Measurements from ENCODE around the gene CACNA1H. TPM values are rescaled to one million over a fixed set of nuclear protein-coding genes. Genes with fewer than 3 reads are reported as not detected.

The CACNA1H gene
- total and polyA plus RNA-seq, 3 experiments from 2014 or later, result 0.31 to 0.42 (median 0.40) TPM

- Histone ChIP-seq H3K27ac (ENCODE audit: low read depth, low read length) (no peak overlapping the region), H3K27me3 (ENCODE audit: insufficient read depth, low read length, poor library complexity, severe bottlenecking) (no peaks in the 10 kb centered on the region), H3K4me1 (ENCODE audit: insufficient read depth, low read length) (no peaks in the 10 kb centered on the region), H3K36me3 (ENCODE audit: insufficient read depth, low read length) (no peaks in the 10 kb centered on the region), H3K4me3 (ENCODE audit: low read length) (no peak overlapping the region), H3K9me3 (ENCODE audit: low read length) (no peaks in the 10 kb centered on the region)
- Mint-ChIP-seq H3K4me3 (no peak overlapping the region), H3K27ac (no peak overlapping the region), H3K9me3 (no peaks in the 10 kb centered on the region), H3K36me3 (no peaks in the 10 kb centered on the region), H3K4me1 (no peaks in the 10 kb centered on the region), H3K27me3 (no peaks in the 10 kb centered on the region)
- CTCF ChIA-PET, result no interaction called here
- DNase-seq, result no peak
- POLR2A ChIA-PET, result no interaction called here
Measured at GRCh38 chr16:1133271-1133670, 19.6 kb upstream of the CACNA1H start.

GRCh38 chr16:1133810-1134520, 18.9 kb upstream of the CACNA1H start:
- no peaks in the 10 kb centered on the region for H3K27me3 Mint-ChIP-seq
- POLR2A ChIA-PET, result no interaction called here
- Histone ChIP-seq H3K27ac (ENCODE audit: low read depth, low read length) (no peak overlapping the region), H3K36me3 (ENCODE audit: insufficient read depth, low read length) (no peaks in the 10 kb centered on the region), H3K27me3 (ENCODE audit: insufficient read depth, low read length, poor library complexity, severe bottlenecking) (no peaks in the 10 kb centered on the region), H3K9me3 (ENCODE audit: low read length) (no peaks in the 10 kb centered on the region), H3K4me1 (ENCODE audit: insufficient read depth, low read length) (no peaks in the 10 kb centered on the region), H3K4me3 (ENCODE audit: low read length) (no peak overlapping the region)
- no peak overlapping the region for H3K4me3 Mint-ChIP-seq
- H3K4me1 Mint-ChIP-seq, result no peaks in the 10 kb centered on the region
- H3K36me3 Mint-ChIP-seq, result no peaks in the 10 kb centered on the region
- DNase-seq, result no peak
- no peaks in the 10 kb centered on the region for H3K9me3 Mint-ChIP-seq
- CTCF ChIA-PET, result no interaction called here
- H3K27ac Mint-ChIP-seq, result peak overlapping the region in 1 of 8 donors; percentile 47

- H3K27me3 Mint-ChIP-seq, result no peaks in the 10 kb centered on the region
- Histone ChIP-seq H3K9me3 (ENCODE audit: low read length) (no peaks in the 10 kb centered on the region), H3K36me3 (ENCODE audit: insufficient read depth, low read length) (no peaks in the 10 kb centered on the region), H3K4me3 (ENCODE audit: low read length) (no peak overlapping the region), H3K27me3 (ENCODE audit: insufficient read depth, low read length, poor library complexity, severe bottlenecking) (no peaks in the 10 kb centered on the region), H3K4me1 (ENCODE audit: insufficient read depth, low read length) (no peaks in the 10 kb centered on the region), H3K27ac (ENCODE audit: low read depth, low read length) (no peak overlapping the region)
- peak overlapping the region in 1 of 7 donors; percentile 23 for H3K4me3 Mint-ChIP-seq
- no peaks in the 10 kb centered on the region for H3K9me3 Mint-ChIP-seq
- H3K36me3 Mint-ChIP-seq, result no peaks in the 10 kb centered on the region
- CTCF ChIA-PET, result no interaction called here
- no peak overlapping the region for H3K27ac Mint-ChIP-seq
- H3K4me1 Mint-ChIP-seq, result no peaks in the 10 kb centered on the region
- POLR2A ChIA-PET, result no interaction called here
- DNase-seq, result no peak
Measured at GRCh38 chr16:1134776-1135458, 18.0 kb upstream of the CACNA1H start.

- no peaks in the 10 kb centered on the region for H3K36me3 ChIP-seq (ENCODE audit: insufficient read depth, low read length)
- Mint-ChIP-seq H3K27me3 (peaks cover 0 to 1% of the 10 kb centered on the region in 2 donors), H3K36me3 (no peaks in the 10 kb centered on the region), H3K4me1 (no peaks in the 10 kb centered on the region), H3K9me3 (no peaks in the 10 kb centered on the region), H3K4me3 (peak overlapping the region in 1 of 7 donors; percentile 23), H3K27ac (no peak overlapping the region)
- DNase-seq, result no peak
- no peak overlapping the region for H3K27ac ChIP-seq (ENCODE audit: low read depth, low read length)
- no peak overlapping the region for H3K4me3 ChIP-seq (ENCODE audit: low read length)
- no peaks in the 10 kb centered on the region for H3K9me3 ChIP-seq (ENCODE audit: low read length)
- CTCF ChIA-PET, result interaction anchor here (0.7 kb wide), 1 partner anchor 25 kb away, joined by 3 read pairs; no protein-coding TSS in a partner anchor
- POLR2A ChIA-PET, result no interaction called here
- H3K27me3 ChIP-seq (ENCODE audit: insufficient read depth, low read length, poor library complexity, severe bottlenecking), result no peaks in the 10 kb centered on the region
- H3K4me1 ChIP-seq (ENCODE audit: insufficient read depth, low read length), result no peaks in the 10 kb centered on the region
Measured at GRCh38 chr16:1135459-1135825, 17.5 kb upstream of the CACNA1H start.

GRCh38 chr16:1137604-1138003, 15.3 kb upstream of the CACNA1H start:
- H3K36me3 ChIP-seq (ENCODE audit: insufficient read depth, low read length), result no peaks in the 10 kb centered on the region
- H3K9me3 ChIP-seq (ENCODE audit: low read length), result no peaks in the 10 kb centered on the region
- H3K9me3 Mint-ChIP-seq, result no peaks in the 10 kb centered on the region
- no peak for DNase-seq
- H3K4me3 ChIP-seq (ENCODE audit: low read length), result no peak overlapping the region
- H3K4me3 Mint-ChIP-seq, result no peak overlapping the region
- H3K36me3 Mint-ChIP-seq, result no peaks in the 10 kb centered on the region
- POLR2A ChIA-PET, result no interaction called here
- no peak overlapping the region for H3K27ac ChIP-seq (ENCODE audit: low read depth, low read length)
- no peaks in the 10 kb centered on the region for H3K4me1 Mint-ChIP-seq
- H3K27me3 ChIP-seq (ENCODE audit: insufficient read depth, low read length, poor library complexity, severe bottlenecking), result no peaks in the 10 kb centered on the region
- peaks cover 1 to 3% of the 10 kb centered on the region in 2 donors for H3K27me3 Mint-ChIP-seq
- CTCF ChIA-PET, result no interaction called here
- H3K4me1 ChIP-seq (ENCODE audit: insufficient read depth, low read length), result no peaks in the 10 kb centered on the region
- H3K27ac Mint-ChIP-seq, result no peak overlapping the region

- Mint-ChIP-seq H3K4me3 (no peak overlapping the region), H3K36me3 (no peaks in the 10 kb centered on the region), H3K4me1 (no peaks in the 10 kb centered on the region), H3K9me3 (no peaks in the 10 kb centered on the region), H3K27ac (no peak overlapping the region), H3K27me3 (peaks cover 3 to 8% of the 10 kb centered on the region in 2 donors)
- DNase-seq, result no peak
- Histone ChIP-seq H3K36me3 (ENCODE audit: insufficient read depth, low read length) (no peaks in the 10 kb centered on the region), H3K27ac (ENCODE audit: low read depth, low read length) (no peak overlapping the region), H3K4me1 (ENCODE audit: insufficient read depth, low read length) (no peaks in the 10 kb centered on the region), H3K4me3 (ENCODE audit: low read length) (no peak overlapping the region), H3K27me3 (ENCODE audit: insufficient read depth, low read length, poor library complexity, severe bottlenecking) (no peaks in the 10 kb centered on the region), H3K9me3 (ENCODE audit: low read length) (no peaks in the 10 kb centered on the region)
- POLR2A ChIA-PET, result no interaction called here
- CTCF ChIA-PET, result no interaction called here
Measured at GRCh38 chr16:1140582-1141162, 12.2 kb upstream of the CACNA1H start.

GRCh38 chr16:1141191-1141590, 11.7 kb upstream of the CACNA1H start:
- Mint-ChIP-seq H3K36me3 (no peaks in the 10 kb centered on the region), H3K4me3 (no peak overlapping the region)
- DNase-seq, result no peak

GRCh38 chr16:1141716-1142115, 11.2 kb upstream of the CACNA1H start:
- H3K4me1 Mint-ChIP-seq, result no peaks in the 10 kb centered on the region
- Histone ChIP-seq H3K27me3 (ENCODE audit: insufficient read depth, low read length, poor library complexity, severe bottlenecking) (no peaks in the 10 kb centered on the region), H3K36me3 (ENCODE audit: insufficient read depth, low read length) (no peaks in the 10 kb centered on the region), H3K4me1 (ENCODE audit: insufficient read depth, low read length) (no peaks in the 10 kb centered on the region), H3K4me3 (ENCODE audit: low read length) (no peak overlapping the region), H3K27ac (ENCODE audit: low read depth, low read length) (no peak overlapping the region), H3K9me3 (ENCODE audit: low read length) (no peaks in the 10 kb centered on the region)
- no peak for DNase-seq
- no peaks in the 10 kb centered on the region for H3K9me3 Mint-ChIP-seq
- no peak overlapping the region for H3K27ac Mint-ChIP-seq
- H3K36me3 Mint-ChIP-seq, result no peaks in the 10 kb centered on the region
- H3K27me3 Mint-ChIP-seq, result peaks cover 3 to 8% of the 10 kb centered on the region in 2 donors
- CTCF ChIA-PET, result no interaction called here
- H3K4me3 Mint-ChIP-seq, result no peak overlapping the region
- POLR2A ChIA-PET, result no interaction called here

More at GRCh38 chr16:1141191-1141590, 11.7 kb upstream of the CACNA1H start:
- Mint-ChIP-seq H3K27me3 (peaks cover 3 to 8% of the 10 kb centered on the region in 2 donors), H3K27ac (no peak overlapping the region), H3K4me1 (no peaks in the 10 kb centered on the region), H3K9me3 (no peaks in the 10 kb centered on the region)
- CTCF ChIA-PET, result no interaction called here
- Histone ChIP-seq H3K27me3 (ENCODE audit: insufficient read depth, low read length, poor library complexity, severe bottlenecking) (no peaks in the 10 kb centered on the region), H3K4me3 (ENCODE audit: low read length) (no peak overlapping the region), H3K27ac (ENCODE audit: low read depth, low read length) (no peak overlapping the region), H3K4me1 (ENCODE audit: insufficient read depth, low read length) (no peaks in the 10 kb centered on the region), H3K9me3 (ENCODE audit: low read length) (no peaks in the 10 kb centered on the region), H3K36me3 (ENCODE audit: insufficient read depth, low read length) (no peaks in the 10 kb centered on the region)
- POLR2A ChIA-PET, result no interaction called here

All from CD8-positive, alpha-beta memory T cell (primary cell).